HepG2 (cell line): ENCODE results near the gene OTOP3.

ENCODE experiments used
- CTCF ChIP-seq: sonication (generic); formaldehyde crosslinking; IDR thresholded peaks from 2 replicates; pipeline ENCODE4 v1.5.0; 2020; ENCODE audit warnings: mild to moderate bottlenecking, missing genetic modification reagents, moderate library complexity
- HOMEZ ChIP-seq: IDR thresholded peaks from 2 replicates; pipeline ENCODE4 v1.6.1; 2016; ENCODE audit warnings: low read depth
- MTA3 ChIP-seq: sonication (generic); formaldehyde crosslinking; IDR thresholded peaks from 2 replicates; pipeline ENCODE4 v1.4.0; 2020; ENCODE audit warnings: missing genetic modification reagents
- PBX3 ChIP-seq: sonication (generic); formaldehyde crosslinking; IDR thresholded peaks from 2 replicates; pipeline ENCODE4 v1.8.1; 2023; ENCODE audit warnings: missing genetic modification reagents, inconsistent platforms, borderline replicate concordance
- REST ChIP-seq, 2 experiments: IDR thresholded peaks; 2 replicates each; pipeline ENCODE4 v1.6.1; 2011 to 2012; ENCODE audit warnings: low read length in 2 of 2, borderline replicate concordance in 1 of 2, low read depth in 1 of 2, mild to moderate bottlenecking in 1 of 2, moderate library complexity in 1 of 2
- SMARCE1 ChIP-seq: fragments of 450-650 bp; IDR thresholded peaks from 2 replicates; pipeline ENCODE4 v1.6.1; 2017; ENCODE audit warnings: borderline replicate concordance
- SMC3 ChIP-seq: IDR thresholded peaks from 2 replicates; pipeline ENCODE4 v1.6.1; 2011; ENCODE audit warnings: low read length, improper control_type of control experiment
- TERF1 ChIP-seq: sonication (generic); formaldehyde crosslinking; IDR thresholded peaks from 2 replicates; pipeline ENCODE4 v1.8.0; 2022; ENCODE audit warnings: mild to moderate bottlenecking, missing genetic modification reagents, moderate library complexity
- ZBTB43 ChIP-seq: sonication (generic); formaldehyde crosslinking; conservative IDR thresholded peaks from 2 replicates; pipeline ENCODE4 v1.4.0; 2020; ENCODE audit warnings: missing genetic modification reagents
- ZNF20 ChIP-seq: sonication (generic); formaldehyde crosslinking; IDR thresholded peaks from 2 replicates; pipeline ENCODE4 v1.4.0; 2020; ENCODE audit warnings: mild to moderate bottlenecking, moderate library complexity, missing genetic modification reagents
- ZNF274 ChIP-seq: sonication (generic); formaldehyde crosslinking; IDR thresholded peaks from 2 replicates; pipeline ENCODE4 v1.5.1; 2020; ENCODE audit warnings: mild to moderate bottlenecking, missing genetic modification reagents
- ZNF570 ChIP-seq: sonication (generic); formaldehyde crosslinking; IDR thresholded peaks from 2 replicates; pipeline ENCODE4 v1.4.0; 2020; ENCODE audit warnings: mild to moderate bottlenecking, missing genetic modification reagents, borderline replicate concordance
- ZNF577 ChIP-seq: sonication (generic); formaldehyde crosslinking; IDR thresholded peaks from 2 replicates; pipeline ENCODE4 v1.4.0; 2020; ENCODE audit warnings: mild to moderate bottlenecking, low read depth, missing genetic modification reagents, borderline replicate concordance

- TF ChIP-seq ZNF274 (CRISPR knock-in tag) (no peak), SMARCE1 (no peak), ZNF577 (no peak), MTA3 (CRISPR knock-in tag) (no peak), HOMEZ (CRISPR knock-in tag) (no peak), PBX3 (CRISPR knock-in tag) (no peak), SMC3 (no peak), ZNF570 (CRISPR knock-in tag) (no peak), ZBTB43 (CRISPR knock-in tag) (no peak), REST (IDR thresholded peaks at IDR 0.05; ENCODE audit: borderline replicate concordance in 1 of 2, low read depth in 1 of 2, low read length in 2 of 2) (no peak), ZNF20 (CRISPR knock-in tag) (no peak), CTCF (no peak), TERF1 (CRISPR knock-in tag) (no peak)
Measured at GRCh38 chr17:74949455-74950115, 13.9 kb downstream of the OTOP3 start.
